Muscle of leg (tissue), 11 donors: ENCODE results near the gene COL9A3. TPM values are rescaled to one million over a fixed set of nuclear protein-coding genes. Genes with fewer than 3 reads are reported as not detected.

Experiments
- DNase-seq: peaks from one replicate; pipeline ENCODE4 v3.0.0; 2013
- H3K27ac ChIP-seq: one replicate; pipeline ENCODE4 v1.5.1; 2013; ENCODE audit warnings: mild to moderate bottlenecking, low read length, control low read depth
- H3K27me3 ChIP-seq: one replicate; pipeline ENCODE4 v1.6.1; 2013; ENCODE audit warnings: low read length; ENCODE audit not compliant: control insufficient read depth, insufficient read depth
- H3K36me3 ChIP-seq: one replicate; pipeline ENCODE4 v1.6.1; 2013; ENCODE audit warnings: low read length; ENCODE audit not compliant: control insufficient read depth, insufficient read depth
- H3K4me1 ChIP-seq: one replicate; pipeline ENCODE4 v1.6.1; 2013; ENCODE audit warnings: low read length; ENCODE audit not compliant: control insufficient read depth, insufficient read depth
- H3K4me3 ChIP-seq: one replicate; pipeline ENCODE4 v1.5.1; 2013; ENCODE audit warnings: low read length, control low read depth
- H3K9me3 ChIP-seq: replicated peaks from 2 replicates; pipeline ENCODE4 v1.6.1; 2013; ENCODE audit warnings: low read depth, low read length; ENCODE audit not compliant: control insufficient read depth
- WGBS: methylation state at CpG from one replicate; pipeline ENCODE4 v1.1.5; 2013; ENCODE audit warnings: missing lambda C conversion rate; ENCODE audit not compliant: insufficient coverage; 5-methylcytosine and 5-hydroxymethylcytosine counted together
- polyA plus RNA-seq, 8 donors: library from polyadenylated mRNA; unstranded; fragments of 120-200 nt; gene quantifications; one replicate each; pipeline versions ENCODE4 v1.2.1 to v1.2.3, GENCODE V29; 2013; ENCODE audit warnings: inconsistent platforms in 1 of 8, low replicate concordance in 1 of 8; ENCODE audit not compliant: insufficient read length in 8 of 8, insufficient read depth in 1 of 8
- total RNA-seq: library from RNA; stranded (reverse); fragments of 120-200 nt; gene quantifications from one replicate; pipeline ENCODE4 v1.2.4, GENCODE V29; 2013

COL9A3 gene
- total and polyA plus RNA-seq, 9 donors = 6.4 to 43.5 (median 14.2) TPM

GRCh38 chr20:62836967-62837490, 20.2 kb downstream of the COL9A3 start:
- no peak overlapping the region for H3K27ac ChIP-seq
- H3K27me3 ChIP-seq = peaks cover 24% of the 10 kb centered on the region
- H3K9me3 ChIP-seq = no peaks in the 10 kb centered on the region
- 91% methylated on average over 17 of the region's 19 CpGs for WGBS
- H3K4me3 ChIP-seq = no peak overlapping the region
- DNase-seq = no peak
- H3K36me3 ChIP-seq = no peaks in the 10 kb centered on the region
- H3K4me1 ChIP-seq = peaks cover 19% of the 10 kb centered on the region

- DNase-seq = no peak
- H3K4me1 ChIP-seq = peaks cover 11% of the 10 kb centered on the region
- WGBS = 94% methylated on average over 4 of the region's 8 CpGs
- H3K27me3 ChIP-seq = peaks cover 24% of the 10 kb centered on the region
- no peaks in the 10 kb centered on the region for H3K9me3 ChIP-seq
- H3K27ac ChIP-seq = no peak overlapping the region
- H3K36me3 ChIP-seq = no peaks in the 10 kb centered on the region
- no peak overlapping the region for H3K4me3 ChIP-seq
Observed at GRCh38 chr20:62837790-62838127, 20.9 kb downstream of the COL9A3 start.

GRCh38 chr20:62838128-62838891, 21.5 kb downstream of the COL9A3 start:
- no peak overlapping the region for H3K27ac ChIP-seq
- peaks cover 9% of the 10 kb centered on the region for H3K4me1 ChIP-seq
- no peaks in the 10 kb centered on the region for H3K36me3 ChIP-seq
- DNase-seq = no peak
- no peaks in the 10 kb centered on the region for H3K9me3 ChIP-seq
- 75% methylated on average over 21 of the region's 27 CpGs for WGBS
- H3K4me3 ChIP-seq = no peak overlapping the region
- H3K27me3 ChIP-seq = peaks cover 24% of the 10 kb centered on the region

- no peaks in the 10 kb centered on the region for H3K36me3 ChIP-seq
- no peaks in the 10 kb centered on the region for H3K9me3 ChIP-seq
- WGBS = 100% methylated on average over 4 of the region's 8 CpGs
- H3K4me3 ChIP-seq = no peak overlapping the region
- no peak for DNase-seq
- peaks cover 9% of the 10 kb centered on the region for H3K4me1 ChIP-seq
- H3K27ac ChIP-seq = no peak overlapping the region
- H3K27me3 ChIP-seq = peaks cover 24% of the 10 kb centered on the region
Observed at GRCh38 chr20:62839261-62839660, 22.4 kb downstream of the COL9A3 start.

- no peak overlapping the region for H3K27ac ChIP-seq
- peaks cover 24% of the 10 kb centered on the region for H3K27me3 ChIP-seq
- peaks cover 9% of the 10 kb centered on the region for H3K4me1 ChIP-seq
- DNase-seq = no peak
- whole genome bisulfite sequencing = 87% methylated on average over 7 of the region's 11 CpGs
- no peak overlapping the region for H3K4me3 ChIP-seq
- H3K9me3 ChIP-seq = no peaks in the 10 kb centered on the region
- H3K36me3 ChIP-seq = no peaks in the 10 kb centered on the region
Observed at GRCh38 chr20:62839816-62840215, 23.0 kb downstream of the COL9A3 start.

- H3K27me3 ChIP-seq = peaks cover 18% of the 10 kb centered on the region
- H3K9me3 ChIP-seq = no peaks in the 10 kb centered on the region
- H3K4me3 ChIP-seq = no peak overlapping the region
- no peak overlapping the region for H3K27ac ChIP-seq
- H3K36me3 ChIP-seq = peaks cover 3% of the 10 kb centered on the region
- peaks cover 9% of the 10 kb centered on the region for H3K4me1 ChIP-seq
- DNase-seq = no peak
- WGBS = 46% methylated on average over 34 of the region's 45 CpGs
Observed at GRCh38 chr20:62840244-62841197, 23.7 kb downstream of the COL9A3 start.

- peaks cover 3% of the 10 kb centered on the region for H3K4me1 ChIP-seq
- no peaks in the 10 kb centered on the region for H3K9me3 ChIP-seq
- no peak for DNase-seq
- peaks cover 9% of the 10 kb centered on the region for H3K27me3 ChIP-seq
- H3K4me3 ChIP-seq = no peak overlapping the region
- peaks cover 6% of the 10 kb centered on the region for H3K36me3 ChIP-seq
- no peak overlapping the region for H3K27ac ChIP-seq
- 80% methylated on average over 14 of the region's 16 CpGs for WGBS
Observed at GRCh38 chr20:62841705-62842212, 24.9 kb downstream of the COL9A3 start.

- peaks cover 8% of the 10 kb centered on the region for H3K4me1 ChIP-seq
- 88% methylated on average over 8 of the region's 10 CpGs for WGBS
- no peak overlapping the region for H3K4me3 ChIP-seq
- peaks cover 6% of the 10 kb centered on the region for H3K27me3 ChIP-seq
- H3K36me3 ChIP-seq = peaks cover 6% of the 10 kb centered on the region
- H3K27ac ChIP-seq = no peak overlapping the region
- no peak for DNase-seq
- H3K9me3 ChIP-seq = no peaks in the 10 kb centered on the region
Observed at GRCh38 chr20:62843656-62844055, 26.8 kb downstream of the COL9A3 start.

- 100% methylated on average over 3 of the region's 7 CpGs for WGBS
- Histone ChIP-seq H3K27ac (no peak overlapping the region), H3K4me3 (no peak overlapping the region), H3K27me3 (peaks cover 6% of the 10 kb centered on the region), H3K4me1 (peaks cover 8% of the 10 kb centered on the region), H3K9me3 (no peaks in the 10 kb centered on the region), H3K36me3 (peaks cover 8% of the 10 kb centered on the region)
- no peak for DNase-seq
Observed at GRCh38 chr20:62844182-62844581, 27.3 kb downstream of the COL9A3 start.
